Psoas muscle (tissue), 8 donors: ENCODE results near the gene IMMP1L. TPM values are rescaled to one million over a fixed set of nuclear protein-coding genes. Genes with fewer than 3 reads are reported as not detected.

Source experiments
- ATAC-seq, 4 donors: fragments of 200-7000 bp; cut with Tn5 transposase; one replicate each; pipeline ENCODE4 v1.9.1; 2020; ENCODE audit warnings: moderate library complexity in 3 of 4, mild to moderate bottlenecking in 2 of 4
- DNase-seq, 2 donors: peaks; one replicate each; pipeline ENCODE4 v3.0.0-alpha.2; 2020
- H3K27ac ChIP-seq: fragments of 200-600 bp; one replicate; pipeline ENCODE4 v1.8.0; 2022
- H3K27me3 ChIP-seq, 3 donors: fragments of 200-600 bp in 1 of 3; one replicate each; pipeline versions ENCODE4 v1.6.1 to v1.8.0; 2013 to 2022; ENCODE audit warnings: low read length in 2 of 3, mild to moderate bottlenecking in 2 of 3, moderate library complexity in 1 of 3; ENCODE audit not compliant: insufficient read depth in 3 of 3
- H3K36me3 ChIP-seq, 2 donors: fragments of 200-600 bp in 1 of 2; one replicate each; pipeline versions ENCODE4 v1.6.1 to v1.8.0; 2013 to 2022; ENCODE audit warnings: low read depth in 1 of 2, mild to moderate bottlenecking in 1 of 2, moderate library complexity in 1 of 2; ENCODE audit not compliant: insufficient read depth in 1 of 2
- H3K4me1 ChIP-seq: fragments of 200-600 bp; one replicate; pipeline ENCODE4 v1.8.0; 2022
- H3K4me3 ChIP-seq: fragments of 200-600 bp; one replicate; pipeline ENCODE4 v1.8.0; 2022; ENCODE audit warnings: mild to moderate bottlenecking
- H3K9me3 ChIP-seq: fragments of 200-600 bp; one replicate; pipeline ENCODE4 v1.8.0; 2022
- WGBS, 3 donors: extraction: QIAGEN DNeasy Blood & Tissue Kit; methylation state at CpG; one replicate each; pipeline versions ENCODE4 v1.1.6 to v1.1.7; 2013; 5-methylcytosine and 5-hydroxymethylcytosine counted together
- intact Hi-C, 2 donors: fragments of 100-400 bp; cut with DNase I; formaldehyde crosslinking; loops; one replicate each; pipeline versions ENCODE4 v1.11.0 to v1.14.2; 2022
- polyA plus RNA-seq, 3 donors: library from polyadenylated mRNA; stranded (reverse); fragments of 200-250 nt; gene quantifications; one replicate each; pipeline ENCODE4 v1.2.3, GENCODE V29; 2013
- total RNA-seq, 4 donors: library from RNA; stranded (reverse); fragmentation: NEBNext Ultra II Directional in 2 of 4; extraction: Animal tissue kit (Norgen Biotek cat#: 25700) in 2 of 4; gene quantifications; one replicate each; pipeline versions ENCODE4 v1.2.1 to v1.2.4, GENCODE V29; 2021 to 2023
- TF ChIP-seq, protein P1 (sequence below): fragments of 200-600 bp; IDR thresholded peaks from one replicate; pipeline ENCODE4 v1.8.0; 2022; ENCODE audit warnings: antibody characterized with exemption
- donor health status: healthy with polysubstance abuse.
- donor health status: DM: no; HTN: no; CAD: no; lungs with moderate emphysema.
- donor health status: Bipolar disorder and iron deficiency.
- donor health status: healthy.
- donor health status: DM: yes; HTN: yes; CAD: no.
- donor health status: DM: no; HTN: no; CAD: no.
- donor health status: DM: no; HTN: no; CAD: no.
- donor health status: DM: yes; HTN: yes; CAD: no.

Gene IMMP1L
- total and polyA plus RNA-seq, 7 donors = 15.5 to 42.1 (median 26.3) TPM

DNA sequence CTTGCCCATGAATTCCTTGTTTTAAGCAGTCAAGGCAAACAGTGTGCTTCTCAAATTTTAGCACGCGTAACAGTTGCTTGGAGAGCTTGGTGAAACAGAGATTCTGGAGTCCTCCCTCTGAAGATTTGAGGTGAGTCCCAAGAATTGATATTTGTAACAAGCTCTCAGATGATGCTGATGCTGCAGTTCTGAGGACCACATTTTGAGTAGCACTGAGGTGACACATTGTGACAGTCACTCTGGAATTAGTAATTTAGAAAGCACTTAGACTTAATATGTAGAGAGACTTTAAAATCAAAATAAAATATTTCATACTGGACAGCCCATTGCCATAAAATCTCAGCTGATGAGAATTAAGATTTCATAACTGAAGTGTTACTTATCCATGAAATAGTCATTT, 101.2 kb downstream of the IMMP1L start:
- WGBS, 3 donors = 90 to 97% (median 97%) methylated on average over 2 of the region's 2 CpGs
- Histone ChIP-seq H3K27ac (no peak overlapping the region), H3K4me1 (no peaks in the 10 kb centered on the region), H3K27me3 (no peaks in the 10 kb centered on the region), H3K4me3 (no peak overlapping the region), H3K36me3 (no peaks in the 10 kb centered on the region), H3K9me3 (no peaks in the 10 kb centered on the region)
- intact Hi-C loops = no loop called here
- TF ChIP-seq, protein P1, sequence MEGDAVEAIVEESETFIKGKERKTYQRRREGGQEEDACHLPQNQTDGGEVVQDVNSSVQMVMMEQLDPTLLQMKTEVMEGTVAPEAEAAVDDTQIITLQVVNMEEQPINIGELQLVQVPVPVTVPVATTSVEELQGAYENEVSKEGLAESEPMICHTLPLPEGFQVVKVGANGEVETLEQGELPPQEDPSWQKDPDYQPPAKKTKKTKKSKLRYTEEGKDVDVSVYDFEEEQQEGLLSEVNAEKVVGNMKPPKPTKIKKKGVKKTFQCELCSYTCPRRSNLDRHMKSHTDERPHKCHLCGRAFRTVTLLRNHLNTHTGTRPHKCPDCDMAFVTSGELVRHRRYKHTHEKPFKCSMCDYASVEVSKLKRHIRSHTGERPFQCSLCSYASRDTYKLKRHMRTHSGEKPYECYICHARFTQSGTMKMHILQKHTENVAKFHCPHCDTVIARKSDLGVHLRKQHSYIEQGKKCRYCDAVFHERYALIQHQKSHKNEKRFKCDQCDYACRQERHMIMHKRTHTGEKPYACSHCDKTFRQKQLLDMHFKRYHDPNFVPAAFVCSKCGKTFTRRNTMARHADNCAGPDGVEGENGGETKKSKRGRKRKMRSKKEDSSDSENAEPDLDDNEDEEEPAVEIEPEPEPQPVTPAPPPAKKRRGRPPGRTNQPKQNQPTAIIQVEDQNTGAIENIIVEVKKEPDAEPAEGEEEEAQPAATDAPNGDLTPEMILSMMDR = no peak
- DNase-seq (no peak), ATAC-seq (no peak)

DNA sequence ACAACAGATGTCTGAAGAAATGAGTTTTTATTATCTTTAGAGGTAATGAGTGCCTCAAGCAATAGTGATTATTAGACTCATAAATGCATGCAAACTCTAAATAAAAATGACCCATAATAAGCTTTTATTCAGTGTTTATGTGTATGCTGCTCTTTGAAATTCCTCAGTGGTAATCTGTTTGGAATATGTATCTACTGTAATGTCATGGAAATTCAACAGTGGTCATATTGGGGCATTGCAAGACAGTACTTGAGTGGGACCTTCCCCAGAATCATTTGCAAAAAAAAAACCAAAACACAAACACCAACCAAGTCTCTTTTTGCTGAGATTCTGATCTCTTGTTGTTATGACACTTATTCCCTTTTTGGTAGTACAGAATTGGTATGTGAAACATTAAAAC, 104.8 kb downstream of the IMMP1L start:
- H3K27ac ChIP-seq = no peak overlapping the region
- intact Hi-C loops = loop anchor here in 1 of 2 donors (5.0 kb wide), 1 partner anchor 233 kb away; no protein-coding TSS in a partner anchor
- H3K36me3 ChIP-seq = no peaks in the 10 kb centered on the region
- no peak overlapping the region for H3K4me3 ChIP-seq
- TF ChIP-seq, protein P1 = no peak
- ATAC-seq = no peak
- H3K4me1 ChIP-seq = no peaks in the 10 kb centered on the region
- DNase-seq = no peak
- H3K27me3 ChIP-seq = no peaks in the 10 kb centered on the region
- peaks cover 5% of the 10 kb centered on the region for H3K9me3 ChIP-seq

DNA sequence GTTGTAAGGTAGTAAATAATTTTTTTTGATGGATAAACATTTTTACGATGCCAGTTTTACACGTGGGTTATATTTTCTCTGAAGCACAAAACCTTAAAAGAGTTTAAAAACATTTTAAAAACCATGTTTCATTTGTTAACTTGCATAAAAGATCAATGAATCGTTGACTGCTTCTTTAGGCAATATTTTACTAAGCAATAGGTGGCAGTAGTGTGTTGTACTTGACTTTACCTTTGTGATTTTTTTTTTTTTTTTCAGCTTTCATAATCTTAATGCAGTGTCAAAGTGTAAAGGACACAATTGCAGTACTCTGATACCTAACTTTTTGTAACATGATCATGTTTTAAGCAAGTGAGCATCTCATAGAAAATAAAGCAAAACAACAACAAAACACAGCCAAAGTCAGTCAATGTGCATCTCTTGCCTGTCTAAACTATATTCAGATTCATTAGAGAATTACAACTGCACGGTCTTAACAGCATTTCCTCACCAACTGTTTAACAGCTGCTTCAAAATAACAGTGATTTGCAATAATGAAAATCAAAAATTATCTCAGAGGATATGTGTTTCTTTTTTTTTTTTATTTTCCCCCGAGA, 112.1 kb downstream of the IMMP1L start:
- H3K4me1 ChIP-seq = no peaks in the 10 kb centered on the region
- no peak overlapping the region for H3K27ac ChIP-seq
- H3K36me3 ChIP-seq = no peaks in the 10 kb centered on the region
- no peaks in the 10 kb centered on the region for H3K27me3 ChIP-seq
- H3K9me3 ChIP-seq = peaks cover 5% of the 10 kb centered on the region
- TF ChIP-seq, protein P1 = peak; percentile 53
- H3K4me3 ChIP-seq = no peak overlapping the region
- 50 to 51% (median 50%) methylated on average over 5 of the region's 5 CpGs for WGBS, 3 donors
- ATAC-seq = no peak
- intact Hi-C loops = loop anchor here (5.0 to 10.0 kb wide), 3 partner anchors 237 to 477 kb away; no protein-coding TSS in a partner anchor
- DNase-seq = no peak

DNA sequence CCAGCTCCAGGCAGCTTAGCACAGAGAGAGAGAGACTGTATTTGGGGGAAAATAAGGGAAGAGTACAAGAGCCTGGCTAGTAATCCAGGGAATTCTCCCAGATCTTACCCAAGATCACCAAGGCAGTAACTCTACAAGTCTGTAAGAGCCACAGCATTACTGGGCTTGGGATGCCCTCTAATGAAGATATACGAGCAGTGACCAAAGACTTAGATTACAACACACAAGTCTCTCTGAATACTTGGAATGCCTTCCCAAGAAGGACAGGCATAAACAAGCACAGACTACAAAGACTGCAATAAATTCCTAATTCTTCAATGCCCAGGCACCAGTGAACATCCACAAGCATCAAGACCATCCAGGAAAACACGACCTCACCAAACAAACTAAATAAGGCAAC, 122.0 kb downstream of the IMMP1L start:
- DNase-seq = no peak
- WGBS, 3 donors = 55 to 72% (median 68%) methylated on average over 2 of the region's 2 CpGs
- Histone ChIP-seq H3K36me3 (no peaks in the 10 kb centered on the region), H3K4me3 (no peak overlapping the region), H3K4me1 (no peaks in the 10 kb centered on the region), H3K9me3 (no peaks in the 10 kb centered on the region), H3K27me3 (no peaks in the 10 kb centered on the region), H3K27ac (no peak overlapping the region)
- TF ChIP-seq, protein P1 = no peak
- intact Hi-C loops = no loop called here
- peak in 1 of 4 donors; percentile 54 for ATAC-seq

DNA sequence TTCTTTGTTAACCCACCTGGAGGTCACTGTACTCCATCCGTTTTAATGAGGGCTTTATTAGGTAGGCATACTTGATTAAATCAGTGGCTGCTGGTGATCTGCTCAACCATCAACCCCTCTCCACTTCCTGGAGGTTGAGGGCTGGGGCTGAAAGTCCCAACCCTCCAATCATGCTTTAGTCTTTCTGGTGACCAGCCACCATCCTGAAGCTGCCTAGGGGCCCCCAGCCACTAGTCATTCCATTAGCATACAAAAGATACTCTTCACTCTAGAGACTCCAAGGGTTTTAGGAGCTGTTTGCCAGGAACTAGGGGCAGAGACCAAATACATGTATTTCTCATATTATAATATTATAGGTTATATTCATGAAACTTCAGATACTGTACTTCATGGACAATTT, 126.3 kb downstream of the IMMP1L start:
- Histone ChIP-seq H3K4me3 (no peak overlapping the region), H3K36me3 (no peaks in the 10 kb centered on the region), H3K27ac (no peak overlapping the region), H3K4me1 (no peaks in the 10 kb centered on the region), H3K27me3 (no peaks in the 10 kb centered on the region), H3K9me3 (no peaks in the 10 kb centered on the region)
- 81 to 88% (median 82%) methylated on average over 1 of the region's 1 CpG for WGBS, 3 donors
- intact Hi-C loops = no loop called here
- no peak for ATAC-seq
- TF ChIP-seq, protein P1 = no peak
- no peak for DNase-seq
